K562 treated with DMSO at 1 percent for 4 hours (cell line): Measurements from ENCODE around the gene G2E3. TPM values are rescaled to one million over a fixed set of nuclear protein-coding genes. Genes with fewer than 3 reads are reported as not detected.

Experiments used
- total RNA-seq: library from RNA; unstranded; fragments of 300-600 nt; gene quantifications from 2 replicates; pipeline ENCODE4 v1.2.3, GENCODE V29; 2022; ENCODE audit not compliant: insufficient read depth

The G2E3 gene
- 5.3 and 7.4 TPM in 2 replicates for total RNA-seq

GRCh38 chr14:30558675-30559555 lies at the start of gene G2E3:
Gene G2E3, plus strand, starts transcription at chr14:30559158. Its CDS starts 21,922 bp downstream, at chr14:30581080.

GRCh38 chr14:30621940-30622830 lies 63.2 kb downstream of the G2E3 start, which contains the start of gene SCFD1:
Gene SCFD1, plus strand, starts transcription at chr14:30622319. Its CDS starts 20 bp downstream, at chr14:30622339.

Other genes with a start within 250 kb of the G2E3 start
- 26.0 and 27.9 TPM in 2 replicates for gene SCFD1, start 63.2 kb downstream of the G2E3 start, total RNA-seq